ENCODE measurements around the gene EFS.
"Not testable (repeated sequence)": the region's sequence is repeated elsewhere in the genome, so short reads cannot be mapped to it uniquely, and the experiment has no call there.

EFS gene

DNA sequence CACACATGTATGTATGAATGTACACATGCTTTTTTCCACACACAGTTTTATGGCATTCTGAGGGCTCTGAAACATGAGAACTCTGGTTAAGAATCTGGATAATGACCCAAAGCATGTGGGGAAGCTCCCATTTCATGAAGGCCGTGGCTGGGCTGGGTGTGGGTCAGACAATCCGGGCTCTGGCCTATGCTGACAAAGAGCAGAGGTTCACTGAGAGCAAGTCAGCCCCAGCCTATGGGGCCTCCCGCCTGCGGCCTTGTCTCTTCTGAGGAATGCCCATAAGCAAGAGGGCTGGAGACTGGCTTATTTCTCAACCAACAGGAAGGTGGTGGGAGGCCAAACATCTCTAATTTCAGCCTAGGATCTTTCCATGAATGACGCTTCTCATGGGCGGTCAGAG, 34.6 kb upstream of the EFS start:
- no peak for DNase-seq (ENCODE audit: low read depth)
- in situ Hi-C loops (cut with HindIII; ENCODE audit: low sequenced_read_pairs): no loop called here
- no peak overlapping the region for H3K4me3 ChIP-seq (ENCODE audit: low read depth, low read length)
- TF ChIP-seq, protein P1, sequence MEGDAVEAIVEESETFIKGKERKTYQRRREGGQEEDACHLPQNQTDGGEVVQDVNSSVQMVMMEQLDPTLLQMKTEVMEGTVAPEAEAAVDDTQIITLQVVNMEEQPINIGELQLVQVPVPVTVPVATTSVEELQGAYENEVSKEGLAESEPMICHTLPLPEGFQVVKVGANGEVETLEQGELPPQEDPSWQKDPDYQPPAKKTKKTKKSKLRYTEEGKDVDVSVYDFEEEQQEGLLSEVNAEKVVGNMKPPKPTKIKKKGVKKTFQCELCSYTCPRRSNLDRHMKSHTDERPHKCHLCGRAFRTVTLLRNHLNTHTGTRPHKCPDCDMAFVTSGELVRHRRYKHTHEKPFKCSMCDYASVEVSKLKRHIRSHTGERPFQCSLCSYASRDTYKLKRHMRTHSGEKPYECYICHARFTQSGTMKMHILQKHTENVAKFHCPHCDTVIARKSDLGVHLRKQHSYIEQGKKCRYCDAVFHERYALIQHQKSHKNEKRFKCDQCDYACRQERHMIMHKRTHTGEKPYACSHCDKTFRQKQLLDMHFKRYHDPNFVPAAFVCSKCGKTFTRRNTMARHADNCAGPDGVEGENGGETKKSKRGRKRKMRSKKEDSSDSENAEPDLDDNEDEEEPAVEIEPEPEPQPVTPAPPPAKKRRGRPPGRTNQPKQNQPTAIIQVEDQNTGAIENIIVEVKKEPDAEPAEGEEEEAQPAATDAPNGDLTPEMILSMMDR (IDR thresholded peaks at IDR 0.05; ENCODE audit: low read depth, low read length, missing control alignments): no peak

DNA sequence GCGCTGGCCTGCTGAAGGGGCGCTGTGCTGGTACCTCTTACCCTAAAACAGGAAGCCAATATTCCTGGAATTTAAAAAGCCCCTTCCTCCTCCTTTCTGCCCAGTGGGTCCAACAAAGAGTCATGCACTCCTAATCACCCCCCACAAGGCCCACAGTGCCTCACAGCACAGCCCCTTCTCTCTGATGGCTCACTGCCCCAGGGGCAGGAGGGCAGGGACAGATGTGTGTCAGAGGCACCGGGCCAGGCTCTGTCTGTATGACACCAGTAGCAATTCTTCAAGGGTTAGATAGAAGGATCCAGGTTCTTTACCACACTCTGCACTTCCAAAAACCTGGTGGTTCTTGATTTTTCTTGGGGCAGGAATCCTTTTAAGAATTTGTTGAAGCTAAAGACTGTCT, 34.2 kb upstream of the EFS start:
- H3K4me3 ChIP-seq (ENCODE audit: low read depth, low read length): no peak overlapping the region
- DNase-seq (ENCODE audit: low read depth): no peak
- in situ Hi-C loops (cut with HindIII; ENCODE audit: low sequenced_read_pairs): no loop called here
- TF ChIP-seq, protein P1 (IDR thresholded peaks at IDR 0.05; ENCODE audit: low read depth, low read length, missing control alignments): no peak

DNA sequence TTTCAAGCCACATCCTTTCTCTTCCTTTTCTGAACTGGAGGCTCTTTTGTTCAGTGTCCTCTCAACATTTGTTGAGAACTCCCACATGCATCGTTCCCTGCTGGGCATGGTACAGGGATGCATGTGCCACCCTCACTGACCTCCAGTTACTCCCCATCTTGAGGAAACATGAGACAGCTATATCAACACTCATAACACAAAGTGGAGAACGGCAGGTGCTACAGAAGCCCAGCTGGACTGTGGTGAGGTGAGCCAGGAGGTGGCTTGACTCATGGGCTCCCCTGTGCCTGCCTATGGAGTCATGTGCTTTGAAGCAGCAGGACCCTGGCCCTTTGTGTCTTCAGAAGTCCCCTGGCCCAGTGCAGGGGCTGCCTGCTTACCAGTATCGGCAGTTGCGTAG, 33.4 kb upstream of the EFS start:
- TF ChIP-seq, protein P1 (IDR thresholded peaks at IDR 0.05; ENCODE audit: low read depth, low read length, missing control alignments): no peak
- DNase-seq (ENCODE audit: low read depth): no peak
- in situ Hi-C loops (cut with HindIII; ENCODE audit: low sequenced_read_pairs): no loop called here
- H3K4me3 ChIP-seq (ENCODE audit: low read depth, low read length): no peak overlapping the region

DNA sequence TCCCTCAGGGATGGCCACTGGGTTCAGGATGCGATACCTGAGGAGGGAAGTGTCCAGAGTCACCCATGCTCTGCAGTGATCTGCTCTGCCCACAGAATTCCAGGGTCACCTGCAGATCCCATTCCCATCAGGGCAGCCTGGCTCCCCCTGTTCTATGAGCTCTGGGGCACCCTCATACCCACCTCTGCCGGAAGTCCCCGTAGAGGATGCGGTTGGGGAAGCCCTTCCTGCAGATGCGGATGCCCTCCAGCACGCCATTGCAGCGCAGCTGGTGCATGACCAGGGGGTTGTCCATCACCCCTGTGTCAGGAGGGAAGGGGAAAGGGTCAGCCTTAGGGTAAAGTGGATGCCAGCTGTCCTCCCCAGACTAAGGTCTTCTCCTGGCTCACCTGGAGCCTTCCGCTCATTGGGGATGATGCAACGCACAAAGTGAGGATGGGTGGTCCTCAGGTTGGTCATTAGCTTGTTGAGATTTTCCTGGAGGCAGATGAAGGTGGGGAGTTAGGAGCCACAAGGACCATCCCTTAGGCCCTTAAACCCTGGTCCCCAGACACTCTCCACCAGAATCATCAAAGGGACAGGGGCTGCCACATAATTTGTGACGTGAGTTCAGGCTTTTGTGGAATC, 31.9 kb upstream of the EFS start:
- DNase-seq (ENCODE audit: low read depth): no peak
- in situ Hi-C loops (cut with HindIII; ENCODE audit: low sequenced_read_pairs): no loop called here
- H3K4me3 ChIP-seq (ENCODE audit: low read depth, low read length): no peak overlapping the region
- TF ChIP-seq, protein P1 (IDR thresholded peaks at IDR 0.05; ENCODE audit: low read depth, low read length, missing control alignments): no peak

DNA sequence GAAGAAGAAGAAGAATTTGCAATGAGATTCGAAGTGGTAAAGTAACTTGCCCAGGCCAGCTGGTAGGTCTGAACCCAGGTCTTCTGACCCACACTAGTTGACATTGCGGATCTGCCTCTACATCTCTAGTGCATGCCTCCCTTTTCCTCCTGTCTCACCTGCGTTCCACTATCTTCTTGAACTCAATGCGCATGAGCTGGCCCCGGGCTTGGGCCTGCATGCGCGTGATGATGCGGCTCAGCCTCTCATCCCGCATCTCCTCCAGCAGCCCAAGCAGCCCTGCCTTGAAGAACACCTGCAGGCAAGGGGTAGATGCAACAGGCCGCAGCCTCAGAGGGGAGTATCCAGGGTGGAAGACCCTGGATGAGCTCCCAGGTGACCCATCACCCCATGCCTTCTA, 31.2 kb upstream of the EFS start:
- in situ Hi-C loops (cut with HindIII; ENCODE audit: low sequenced_read_pairs): no loop called here
- H3K4me3 ChIP-seq (ENCODE audit: low read depth, low read length): no peak overlapping the region
- no peak for DNase-seq (ENCODE audit: low read depth)
- TF ChIP-seq, protein P1 (IDR thresholded peaks at IDR 0.05; ENCODE audit: low read depth, low read length, missing control alignments): no peak

DNA sequence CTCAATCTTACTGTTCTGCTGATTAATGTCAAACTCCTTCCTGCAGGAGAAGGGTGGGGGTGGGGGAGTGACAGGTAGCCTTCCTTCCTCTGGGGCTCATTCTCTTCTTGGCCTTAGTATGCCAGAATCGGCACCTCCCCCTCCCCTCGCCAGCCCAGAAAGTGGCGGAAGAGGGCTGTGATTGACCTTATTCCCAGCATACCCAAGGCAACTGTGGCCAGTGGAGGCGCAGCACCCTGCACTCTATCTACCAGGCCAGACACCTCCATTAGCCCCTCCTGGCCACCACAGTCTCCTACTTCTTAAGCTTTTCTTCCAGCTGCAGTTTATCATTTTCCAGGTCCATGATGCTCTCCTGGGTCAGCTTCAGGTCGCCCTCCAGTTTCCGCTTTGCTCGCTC, 27.6 kb upstream of the EFS start:
- no peak overlapping the region for H3K4me3 ChIP-seq (ENCODE audit: low read depth, low read length)
- TF ChIP-seq, protein P1 (IDR thresholded peaks at IDR 0.05; ENCODE audit: low read depth, low read length, missing control alignments): no peak
- no peak for DNase-seq (ENCODE audit: low read depth)
- in situ Hi-C loops (cut with HindIII; ENCODE audit: low sequenced_read_pairs): no loop called here

DNA sequence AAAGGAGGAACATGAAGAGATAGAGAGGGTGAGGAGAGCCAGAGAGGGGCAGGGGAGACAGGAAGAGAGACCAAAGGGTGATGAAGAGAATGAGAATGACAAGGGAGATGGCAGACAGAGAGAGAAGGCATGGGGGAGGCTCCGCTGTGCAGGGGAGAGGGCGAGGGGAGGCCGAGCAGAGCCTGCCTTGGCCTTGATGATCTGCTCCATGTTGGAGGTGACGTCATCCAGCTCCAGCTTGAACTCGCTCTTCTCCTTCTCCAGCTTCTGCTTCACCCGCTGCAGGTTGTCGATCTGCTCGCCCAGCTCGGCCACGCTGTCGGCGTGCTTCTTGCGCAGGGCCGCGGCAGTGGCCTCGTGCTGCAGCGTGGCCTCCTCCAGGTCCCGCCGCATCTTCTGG, 24.9 kb upstream of the EFS start:
- H3K4me3 ChIP-seq (ENCODE audit: low read depth, low read length); DNase-seq (ENCODE audit: low read depth); in situ Hi-C loops (cut with HindIII; ENCODE audit: low sequenced_read_pairs): not testable (repeated sequence)

All from astrocyte of the cerebellum (primary cell).